ENCODE results near the gene SCAF8. TPM values are rescaled to one million over a fixed set of nuclear protein-coding genes. Genes with fewer than 3 reads are reported as not detected.
A peak's percentile ranks its signal among the peaks of the same experiment; 100 is the strongest.
"Not testable (repeated sequence)": the region's sequence is repeated elsewhere in the genome, so short reads cannot be mapped to it uniquely, and the experiment has no call there.

SCAF8 gene, protein sequence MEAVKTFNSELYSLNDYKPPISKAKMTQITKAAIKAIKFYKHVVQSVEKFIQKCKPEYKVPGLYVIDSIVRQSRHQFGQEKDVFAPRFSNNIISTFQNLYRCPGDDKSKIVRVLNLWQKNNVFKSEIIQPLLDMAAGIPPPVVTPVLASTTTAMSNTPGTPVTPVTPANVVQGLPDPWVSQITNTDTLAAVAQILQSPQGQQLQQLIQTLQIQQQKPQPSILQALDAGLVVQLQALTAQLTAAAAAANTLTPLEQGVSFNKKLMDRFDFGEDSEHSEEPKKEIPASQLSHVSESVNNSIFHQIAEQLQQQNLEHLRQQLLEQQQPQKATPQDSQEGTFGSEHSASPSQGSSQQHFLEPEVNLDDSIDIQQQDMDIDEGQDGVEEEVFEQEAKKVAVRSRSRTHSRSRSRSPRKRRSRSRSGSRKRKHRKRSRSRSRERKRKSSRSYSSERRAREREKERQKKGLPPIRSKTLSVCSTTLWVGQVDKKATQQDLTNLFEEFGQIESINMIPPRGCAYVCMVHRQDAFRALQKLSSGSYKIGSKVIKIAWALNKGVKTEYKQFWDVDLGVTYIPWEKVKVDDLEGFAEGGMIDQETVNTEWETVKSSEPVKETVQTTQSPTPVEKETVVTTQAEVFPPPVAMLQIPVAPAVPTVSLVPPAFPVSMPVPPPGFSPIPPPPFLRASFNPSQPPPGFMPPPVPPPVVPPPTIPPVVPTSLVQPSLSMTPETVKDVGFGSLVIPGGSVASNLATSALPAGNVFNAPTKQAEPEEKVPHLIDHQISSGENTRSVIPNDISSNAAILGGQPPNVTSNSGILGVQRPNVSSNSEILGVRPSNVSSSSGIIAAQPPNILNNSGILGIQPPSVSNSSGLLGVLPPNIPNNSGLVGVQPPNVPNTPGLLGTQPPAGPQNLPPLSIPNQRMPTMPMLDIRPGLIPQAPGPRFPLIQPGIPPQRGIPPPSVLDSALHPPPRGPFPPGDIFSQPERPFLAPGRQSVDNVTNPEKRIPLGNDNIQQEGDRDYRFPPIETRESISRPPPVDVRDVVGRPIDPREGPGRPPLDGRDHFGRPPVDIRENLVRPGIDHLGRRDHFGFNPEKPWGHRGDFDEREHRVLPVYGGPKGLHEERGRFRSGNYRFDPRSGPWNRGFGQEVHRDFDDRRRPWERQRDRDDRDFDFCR (N-terminal part only)
- 22.4 and 30.8 TPM in 2 replicates for total RNA-seq (2014; rRNA removed; shearing (Covaris generic))

DNA sequence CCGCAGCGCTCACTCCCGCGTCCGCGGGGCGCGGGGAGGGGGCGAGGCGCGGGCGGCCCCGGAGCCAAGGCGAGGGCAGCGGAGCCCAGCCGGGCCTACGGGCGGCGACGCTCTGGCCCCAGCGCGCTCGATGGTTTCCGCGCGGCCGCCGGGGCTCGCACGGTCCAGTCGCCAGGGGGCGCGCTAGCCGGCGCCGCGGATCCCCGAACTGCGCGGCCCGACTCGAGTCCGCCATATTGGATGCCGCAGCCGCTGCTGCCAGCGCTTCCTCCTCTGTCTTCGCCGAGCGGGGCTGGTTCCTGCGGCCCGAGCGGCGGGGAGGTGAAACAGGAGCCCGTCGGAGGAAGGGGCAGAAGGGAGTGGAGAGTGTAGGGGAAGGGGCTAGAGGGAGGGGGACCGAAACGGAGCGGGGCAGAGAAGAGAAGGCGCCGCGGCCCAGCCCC is at the start of gene SCAF8:
TSS of gene SCAF8 (plus strand) at position 234 of the 443 bp plus-strand sequence. CDS start 485 bp downstream, outside the sequence.
- DNase-seq (ENCODE audit: low spot score): peak; percentile 46

DNA sequence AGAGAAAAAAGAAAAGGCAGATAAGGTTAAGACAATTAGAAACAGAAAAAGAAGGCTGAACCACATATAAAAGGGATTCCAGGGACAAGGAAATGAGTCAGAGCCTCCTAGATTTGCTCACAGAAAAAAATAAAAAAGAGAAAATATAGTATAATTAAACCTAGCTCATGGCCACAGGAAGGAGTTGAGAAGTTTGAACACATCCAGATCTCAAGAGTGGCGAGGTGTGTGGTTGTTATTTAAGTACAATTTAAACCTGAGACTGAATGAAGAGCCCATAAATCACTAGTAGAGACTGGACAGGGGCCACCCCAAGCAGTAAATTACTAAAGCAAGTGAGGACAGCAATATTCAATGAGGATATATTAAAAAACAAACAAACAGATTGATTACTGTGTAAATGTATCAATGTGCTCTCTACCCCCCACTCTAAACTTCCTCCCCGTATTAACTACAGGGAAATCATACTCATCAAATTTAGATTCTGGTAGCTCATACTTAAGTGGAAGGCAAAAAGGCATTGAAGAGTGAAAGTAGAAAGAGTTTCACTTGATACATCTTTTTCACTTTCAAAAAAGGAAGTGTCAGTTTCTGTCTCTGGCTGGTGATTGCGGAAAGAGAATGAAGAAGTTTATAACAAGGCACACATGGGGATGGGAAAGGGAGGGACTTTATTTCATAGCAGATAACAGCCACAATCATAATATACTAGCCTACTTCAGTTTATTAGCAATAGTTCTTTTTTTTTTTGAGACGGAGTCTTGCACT is 49.3 kb upstream of the SCAF8 start:
- peak; percentile 35 for DNase-seq (ENCODE audit: low spot score)

DNA sequence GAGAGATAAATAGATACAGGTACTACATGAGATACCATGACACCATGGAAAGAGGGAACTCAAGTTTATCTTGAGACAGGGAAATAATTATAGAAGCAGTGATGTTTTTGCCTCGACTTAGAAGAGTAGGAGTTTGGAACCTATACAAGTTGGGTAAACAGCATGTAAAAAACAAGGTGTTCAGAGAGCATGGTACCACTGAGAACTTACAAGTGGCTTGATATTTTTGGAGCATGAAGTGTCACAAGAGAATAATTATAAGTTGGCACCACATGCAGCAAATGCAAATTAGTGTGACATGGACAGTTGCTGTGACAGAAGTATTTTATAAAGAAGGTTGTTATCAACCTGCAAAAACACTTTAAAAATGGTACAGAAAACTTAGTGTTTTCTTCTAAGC is 47.1 kb upstream of the SCAF8 start:
- no peak for DNase-seq (ENCODE audit: low spot score)

DNA sequence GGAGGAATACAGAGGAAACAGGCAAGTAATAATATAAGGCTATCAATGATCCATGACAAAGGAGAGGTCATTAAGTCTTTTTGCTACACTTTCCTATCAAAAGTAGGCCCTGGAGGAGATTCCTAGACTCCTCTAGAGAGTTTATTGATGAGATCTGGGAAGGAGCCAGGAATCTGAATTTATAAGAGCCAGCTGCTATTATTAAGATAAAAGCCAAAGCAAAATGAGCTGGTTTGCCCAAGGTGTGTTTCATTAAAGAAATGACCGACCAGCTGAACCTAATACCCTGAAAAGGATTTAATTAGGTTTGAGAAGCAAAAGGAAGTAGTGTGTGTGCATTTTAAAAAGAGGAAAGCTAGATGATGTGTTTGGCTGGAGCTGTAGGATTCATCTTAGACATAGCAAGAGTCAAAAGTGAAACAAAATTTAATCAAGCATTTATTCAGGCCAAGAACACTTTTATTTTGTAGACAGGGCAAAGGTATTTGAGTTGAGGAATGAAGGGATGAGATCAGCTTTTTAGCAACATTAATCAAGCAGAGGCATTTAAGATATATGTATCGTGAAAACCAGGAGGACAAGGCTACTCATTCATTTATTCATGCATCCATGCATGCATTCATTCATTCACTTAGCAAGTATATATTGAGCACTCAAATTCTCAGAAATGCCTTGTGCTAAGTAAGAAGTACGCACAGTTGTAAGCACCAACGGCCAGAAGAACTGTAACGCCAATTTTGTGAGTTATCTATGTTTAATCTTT is 43.5 kb upstream of the SCAF8 start:
- DNase-seq (ENCODE audit: low spot score): no peak

DNA sequence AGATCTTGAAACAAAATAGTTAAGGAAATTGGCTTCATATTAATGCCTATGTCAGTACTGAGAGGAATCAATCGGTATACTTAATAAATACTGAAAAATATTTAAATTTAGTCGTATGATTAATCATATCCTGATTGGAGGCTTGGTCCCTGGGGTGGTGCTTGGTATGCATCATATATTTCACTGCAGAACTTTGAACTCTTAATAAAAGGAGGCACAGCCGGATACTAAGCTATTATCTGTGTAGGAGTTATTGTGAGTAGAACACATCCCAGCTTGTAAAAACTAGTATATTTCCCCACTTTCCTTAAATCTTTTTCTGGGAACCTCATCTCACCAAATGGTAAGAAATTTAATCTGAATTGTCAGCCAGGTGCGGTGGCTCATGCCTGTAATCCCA is 42.4 kb upstream of the SCAF8 start:
- no peak for DNase-seq (ENCODE audit: low spot score)

DNA sequence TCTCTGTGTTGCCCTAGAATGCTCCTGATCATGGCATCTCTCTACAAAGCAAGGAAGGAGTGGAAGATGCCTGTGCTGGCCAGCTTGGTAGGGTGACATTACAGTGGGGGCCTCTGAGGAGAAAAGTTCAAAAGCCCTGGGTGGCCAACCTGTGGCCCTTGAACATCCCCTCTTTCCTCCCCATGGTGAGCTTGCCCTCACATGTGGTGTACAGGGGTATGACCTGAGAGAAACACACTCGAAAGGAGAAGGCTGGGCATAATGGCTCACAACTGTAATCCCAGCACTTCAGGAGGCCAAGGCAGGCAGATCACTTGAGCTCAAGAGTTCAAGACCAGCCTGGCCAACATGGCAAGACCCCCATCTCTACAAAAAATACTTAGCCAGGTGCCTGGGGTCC is 36.6 kb upstream of the SCAF8 start:
- no peak for DNase-seq (ENCODE audit: low spot score)

DNA sequence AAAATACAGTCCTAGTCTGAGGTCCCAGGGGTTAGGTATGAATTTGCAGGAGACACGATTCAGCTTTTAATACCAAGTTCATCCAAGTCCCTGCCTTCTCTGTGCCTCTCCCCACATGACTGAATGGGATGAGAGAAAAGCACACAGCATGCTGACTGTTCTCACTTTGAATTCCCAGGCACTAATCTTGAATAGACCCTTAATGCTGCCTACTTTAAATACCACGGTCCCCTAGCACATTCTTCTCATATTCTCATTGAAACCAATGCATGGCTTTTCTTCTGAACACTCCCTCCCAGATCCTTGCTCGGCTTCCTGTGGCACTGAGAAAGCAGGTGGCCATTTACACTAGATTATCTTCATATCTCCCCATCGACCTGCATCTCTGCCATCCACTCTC is 30.1 kb upstream of the SCAF8 start:
- no peak for DNase-seq (ENCODE audit: low spot score)

DNA sequence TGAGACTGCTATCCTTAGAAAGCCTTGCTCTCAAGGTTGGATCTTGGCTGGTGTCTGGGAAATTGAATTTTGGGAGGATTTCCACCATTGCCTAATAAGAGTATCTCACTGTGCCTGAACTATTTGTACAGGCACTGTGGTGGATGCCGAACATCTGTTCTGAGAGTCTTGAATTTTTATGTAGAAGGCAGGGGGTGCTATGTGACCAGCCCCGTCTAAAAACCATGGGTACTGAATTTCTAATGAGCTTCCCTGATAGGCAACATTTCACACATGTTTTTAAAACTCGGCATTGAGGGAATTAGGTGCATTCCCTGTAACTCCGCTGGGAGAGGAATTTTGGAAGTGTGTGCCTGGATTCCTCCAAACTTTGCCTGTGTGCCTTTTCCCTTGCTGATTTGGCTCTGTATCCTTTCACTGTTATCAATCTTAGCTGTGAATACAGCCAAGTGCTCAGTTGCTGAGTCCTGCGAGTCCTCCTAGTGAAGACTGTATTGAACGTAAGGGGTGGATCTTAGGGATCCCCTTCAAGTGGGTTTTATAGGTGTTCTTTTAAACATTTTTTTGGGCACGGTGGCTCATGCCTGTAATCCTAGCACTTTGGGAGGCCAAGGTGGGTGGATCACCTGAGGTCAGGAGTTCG is 27.6 kb upstream of the SCAF8 start:
- no peak for DNase-seq (ENCODE audit: low spot score)

DNA sequence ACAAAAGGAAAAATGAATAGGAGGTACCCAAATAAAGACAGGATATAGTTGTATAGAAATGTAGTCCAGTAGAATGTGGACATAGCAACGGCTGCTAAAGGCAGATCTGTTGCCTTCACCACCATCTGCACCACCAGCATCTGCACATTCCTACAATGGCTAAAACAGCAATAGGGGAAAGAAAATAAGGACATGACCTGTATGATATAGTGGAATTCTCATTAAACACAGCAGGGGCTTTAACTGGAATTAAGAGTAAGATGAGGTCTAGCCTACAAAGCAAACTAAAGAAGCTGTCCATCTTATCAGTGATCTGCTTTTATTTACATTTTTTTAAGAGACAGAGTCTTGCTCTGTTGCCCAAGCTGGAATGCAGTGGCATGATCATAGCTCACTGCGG is 26.8 kb upstream of the SCAF8 start:
- no peak for DNase-seq (ENCODE audit: low spot score)

DNA sequence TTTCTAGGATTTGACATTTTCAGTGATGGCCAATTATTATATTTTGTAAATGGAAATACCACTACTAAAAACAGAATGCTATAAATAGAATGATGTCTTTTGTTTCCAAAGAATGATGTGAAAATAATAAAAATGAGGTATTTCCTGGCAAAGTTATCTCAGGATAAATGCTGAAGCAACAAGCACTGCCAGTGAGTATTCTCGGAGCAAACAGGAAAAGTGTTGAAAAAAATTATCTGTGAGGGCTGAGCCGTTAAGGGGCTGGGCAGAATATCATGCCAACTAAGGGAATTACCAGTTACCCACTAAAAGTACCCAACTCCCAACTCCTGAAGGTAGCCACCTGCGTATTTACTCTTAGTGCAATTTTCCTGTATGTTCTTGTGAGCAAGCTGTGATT is 23.6 kb upstream of the SCAF8 start:
- DNase-seq (ENCODE audit: low spot score): no peak

DNA sequence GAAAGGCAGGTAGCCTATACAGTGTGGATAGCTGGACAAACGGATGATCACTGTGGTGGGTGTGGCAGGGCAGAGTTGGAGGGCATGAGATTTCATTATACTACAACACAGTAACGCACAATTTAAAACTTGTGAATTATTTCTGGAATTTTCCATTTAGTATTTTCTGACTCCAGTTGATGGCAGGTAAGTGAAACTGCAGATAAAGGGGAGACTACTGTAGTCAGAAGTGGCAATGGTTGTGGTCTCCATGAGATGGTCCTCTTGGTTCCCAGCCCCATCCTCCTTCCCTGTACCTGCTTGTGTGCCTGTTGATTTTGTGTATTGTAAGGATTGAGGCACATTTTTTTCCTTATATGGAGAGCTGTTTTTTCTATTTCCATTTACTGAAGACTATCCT is 22.5 kb upstream of the SCAF8 start:
- no peak for DNase-seq (ENCODE audit: low spot score)

DNA sequence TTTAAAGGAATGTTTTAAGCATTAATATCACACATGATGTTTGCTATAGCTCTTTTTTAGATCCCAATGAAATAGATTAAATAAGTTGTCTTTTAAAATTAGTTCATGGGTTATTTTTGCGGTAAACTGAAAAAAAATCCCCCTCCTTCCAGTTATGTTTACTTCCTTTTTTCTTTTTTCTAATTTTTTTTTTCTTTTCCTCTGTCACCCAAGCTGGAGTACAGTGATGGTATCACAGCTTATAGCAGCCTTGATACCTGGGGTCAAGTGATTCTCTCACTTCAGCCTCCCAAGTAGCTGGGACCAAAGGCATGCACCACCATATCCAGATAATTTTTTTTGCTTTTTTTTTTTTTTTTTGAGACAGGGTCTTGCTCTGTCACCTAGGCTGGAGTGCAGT is 17.8 kb upstream of the SCAF8 start:
- no peak for DNase-seq (ENCODE audit: low spot score)

DNA sequence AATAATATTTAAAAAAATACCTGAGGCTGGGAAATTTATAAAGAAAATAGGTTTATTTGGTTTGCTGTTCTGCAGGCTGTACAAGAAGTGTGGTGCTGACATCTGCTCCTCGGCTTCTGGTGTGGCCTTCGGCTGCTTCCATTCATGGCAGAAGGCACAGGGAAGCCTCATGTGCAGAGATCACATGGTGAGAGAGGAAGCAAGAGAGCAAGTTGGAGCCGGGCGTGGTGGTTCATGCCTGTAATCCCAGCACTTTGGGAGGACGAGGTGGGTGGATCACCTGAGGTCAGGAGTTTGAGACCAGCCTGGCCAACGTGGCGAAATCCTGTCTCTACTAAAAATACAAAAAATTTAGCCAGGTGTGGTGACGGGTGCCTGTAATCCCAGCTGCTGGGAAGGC is 16.9 kb upstream of the SCAF8 start:
- DNase-seq (ENCODE audit: low spot score): not testable (repeated sequence)

DNA sequence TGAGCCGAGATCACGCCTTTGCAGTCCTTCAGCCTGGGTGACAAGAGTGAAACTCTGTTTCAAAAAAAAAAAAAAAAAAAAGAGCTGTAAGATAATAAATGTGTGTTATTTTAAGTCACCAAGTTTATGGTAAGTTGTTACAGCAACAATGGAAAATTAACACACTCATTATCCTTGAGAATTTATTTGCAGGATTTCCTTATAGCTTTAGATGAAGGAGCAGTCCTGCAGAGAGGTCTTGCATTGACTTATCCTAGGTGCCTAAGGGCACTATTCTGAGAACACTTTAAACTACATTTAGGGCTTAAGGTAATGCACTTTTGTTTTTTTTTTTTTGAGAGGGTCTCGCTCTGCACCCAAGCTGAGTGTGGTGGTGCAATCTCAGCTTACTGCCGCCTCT is 13.8 kb upstream of the SCAF8 start:
- no peak for DNase-seq (ENCODE audit: low spot score)

DNA sequence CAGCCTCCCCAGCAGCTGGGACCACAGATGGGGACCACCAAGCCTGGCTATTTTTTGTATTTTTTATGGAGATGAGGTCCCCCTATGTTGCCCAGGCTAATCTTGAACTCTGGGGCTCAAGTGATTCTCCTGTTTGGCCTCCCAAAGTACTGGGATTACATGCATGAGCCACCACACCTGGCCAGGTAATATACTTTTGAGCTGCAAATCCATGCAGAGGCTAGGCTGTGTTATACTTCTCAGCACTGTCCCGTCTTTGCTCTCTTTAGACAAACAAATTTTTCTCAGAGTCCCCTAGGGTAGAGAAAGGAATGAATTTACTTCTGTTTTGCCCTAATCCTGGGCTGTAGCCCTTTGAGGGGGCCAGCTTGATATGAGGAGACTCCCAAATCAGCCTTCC is 13.4 kb upstream of the SCAF8 start:
- no peak for DNase-seq (ENCODE audit: low spot score)

DNA sequence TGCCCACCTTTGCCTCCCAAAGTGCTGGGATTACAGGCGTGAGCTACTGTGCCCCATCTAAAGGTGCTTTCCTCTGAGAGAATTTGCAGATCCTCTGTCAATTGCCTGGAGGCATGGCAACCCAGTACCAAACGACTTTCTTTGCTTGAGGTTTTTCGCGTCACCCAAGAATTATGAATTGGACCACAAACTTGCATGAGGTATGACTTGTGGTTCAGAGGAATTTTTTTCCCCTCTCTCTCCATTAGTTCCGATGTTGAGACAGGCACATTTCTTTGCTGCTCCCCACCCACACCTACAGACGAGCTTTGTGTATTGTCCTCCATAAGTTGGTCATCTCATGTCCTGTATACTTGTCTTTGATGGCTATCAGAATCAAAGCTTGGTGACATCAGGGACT is 11.8 kb upstream of the SCAF8 start:
- DNase-seq (ENCODE audit: low spot score): peak; percentile 70

DNA sequence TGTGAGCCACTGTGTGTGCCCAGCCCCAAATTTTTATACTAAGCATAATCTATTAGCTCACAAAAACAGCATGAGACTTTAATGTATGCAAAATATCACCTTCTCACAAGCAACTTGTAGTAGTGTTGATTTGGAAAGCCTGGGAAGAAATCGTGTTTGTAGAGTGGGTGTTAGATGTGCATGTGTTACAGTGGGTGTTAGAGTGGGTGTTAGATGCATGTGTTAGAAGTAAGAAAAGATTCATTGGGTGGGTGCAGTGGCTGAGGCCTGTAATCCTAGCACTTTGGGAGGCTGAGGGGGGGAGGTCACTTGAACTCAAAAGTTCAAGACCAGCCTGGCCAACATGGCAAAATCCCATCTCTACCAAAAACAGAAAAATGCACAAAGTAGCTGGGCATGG is 6.3 kb upstream of the SCAF8 start:
- DNase-seq (ENCODE audit: low spot score): no peak

DNA sequence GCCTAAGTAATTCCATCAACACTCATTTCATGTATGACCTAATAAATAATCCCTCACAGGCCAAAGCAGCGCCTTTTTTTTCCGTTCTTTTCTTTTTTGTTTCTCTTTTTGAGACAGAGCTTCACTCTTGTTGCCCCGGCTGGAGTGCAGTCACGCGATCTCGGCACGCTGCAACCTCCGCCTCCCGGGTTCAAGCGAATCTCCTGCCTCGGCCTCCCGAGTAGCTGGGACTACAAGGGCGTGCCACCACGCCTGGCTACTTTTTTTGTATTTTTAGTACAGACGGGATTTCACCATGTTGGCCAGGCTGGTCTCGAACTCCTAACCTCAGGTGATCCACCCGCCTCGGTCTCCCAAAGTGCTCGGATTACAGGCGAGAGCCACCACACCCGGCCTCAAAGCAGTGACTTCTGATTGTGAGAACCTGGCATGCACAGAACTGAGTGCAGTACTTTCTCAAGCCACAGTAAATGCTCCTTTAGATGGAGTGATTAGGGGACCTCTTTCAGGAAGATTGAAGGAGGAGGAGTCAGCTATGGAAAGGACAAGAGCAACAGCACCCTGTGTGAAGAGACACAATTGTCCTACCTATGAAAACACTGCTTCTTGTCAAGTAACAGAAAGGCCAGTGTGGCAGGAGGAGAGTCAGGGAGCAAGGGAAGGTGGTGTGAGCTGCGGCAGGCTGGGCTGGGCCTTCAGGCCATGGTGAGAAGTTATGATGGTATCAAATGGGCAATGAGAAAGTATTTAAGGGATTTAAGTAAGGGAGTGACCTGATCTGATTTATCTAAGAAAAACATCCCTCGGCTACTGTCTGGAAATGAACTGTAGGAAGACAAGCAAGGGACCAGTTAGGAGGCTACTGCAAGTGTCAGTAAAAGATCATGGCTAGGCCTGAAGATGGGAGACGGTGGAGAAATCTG is 1.7 kb upstream of the SCAF8 start:
- DNase-seq (ENCODE audit: low spot score): no peak

DNA sequence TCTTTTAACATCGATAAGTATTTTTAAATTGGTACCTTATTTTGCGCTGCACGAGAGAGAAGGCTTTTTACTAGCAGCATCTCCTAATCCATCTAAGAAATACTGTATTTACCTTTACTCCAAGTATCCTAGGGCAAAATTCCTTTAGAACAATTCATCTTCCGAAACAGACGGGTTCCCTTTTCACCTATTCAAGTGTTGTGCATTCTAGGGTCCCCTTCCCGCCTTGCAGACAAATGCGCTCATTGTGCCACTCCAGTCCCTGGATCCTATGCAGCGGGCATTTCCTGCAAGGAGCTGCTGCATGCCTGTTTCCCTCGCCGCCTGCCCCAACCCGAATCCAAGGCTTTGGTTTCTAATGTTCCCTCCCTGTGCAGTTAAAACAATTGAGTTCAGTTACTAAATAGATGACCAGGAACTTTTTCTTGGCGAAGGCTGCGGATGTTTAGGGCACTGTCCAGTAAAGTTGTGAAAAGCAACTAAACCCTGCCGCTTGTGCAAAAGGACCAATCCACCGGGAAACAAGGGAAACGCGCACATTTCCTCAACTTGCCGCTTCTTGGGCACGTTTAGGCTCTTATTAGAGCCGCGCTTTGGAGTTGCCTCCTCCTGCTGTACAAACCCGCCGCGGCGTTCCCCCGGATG is 556 bp upstream of the SCAF8 start:
- peak; percentile 35 for DNase-seq (ENCODE audit: low spot score)
